C4-2B (cell line): ENCODE data around the gene NPIPA3.

Source experiments
- CTCF ChIP-seq: fragments of 450-650 bp; conservative IDR thresholded peaks from 2 replicates; pipeline ENCODE4 v1.5.1; 2017; ENCODE audit warnings: mild to moderate bottlenecking
- ZFX ChIP-seq: fragments of 450-650 bp; IDR thresholded peaks from 2 replicates; pipeline ENCODE4 v1.6.1; 2017

- TF ChIP-seq CTCF (no peak), ZFX (no peak)
Observed at GRCh38 chr16:14658063-14658462, 45.1 kb upstream of the NPIPA3 start.
